Body of pancreas (tissue), 4 donors: ENCODE results near the gene CEP89. TPM values are rescaled to one million over a fixed set of nuclear protein-coding genes. Genes with fewer than 3 reads are reported as not detected.
A peak's percentile ranks its signal among the peaks of the same experiment; 100 is the strongest.

Experiments
- ATAC-seq: fragments of 150-250 bp; one replicate; pipeline ENCODE4 v1.9.1; 2016
- DNase-seq, 4 donors: peaks; one replicate each; pipeline ENCODE4 v3.0.0-alpha.2; 2019
- H3K27ac ChIP-seq, 4 donors: fragments of 200-600 bp; sonication (generic); 1 replicate in 3 of 4; 2 replicates in 1 of 4; pipeline versions ENCODE4 v1.5.1 to v1.6.1; 2016 to 2019; ENCODE audit warnings: mild to moderate bottlenecking in 1 of 4, mixed read lengths in 1 of 4, moderate library complexity in 1 of 4
- H3K27me3 ChIP-seq, 2 donors: fragments of 200-600 bp; sonication (generic); one replicate each; pipeline ENCODE4 v1.6.0; 2016; ENCODE audit warnings: mild to moderate bottlenecking in 1 of 2
- H3K36me3 ChIP-seq, 2 donors: fragments of 200-600 bp; sonication (generic); replicated peaks in 1 of 2; 2 replicates each; pipeline ENCODE4 v1.5.1; 2016; ENCODE audit warnings: low read depth in 2 of 2; ENCODE audit not compliant: insufficient read depth in 1 of 2
- H3K4me1 ChIP-seq: fragments of 200-600 bp; sonication (generic); one replicate; pipeline ENCODE4 v1.6.0; 2016
- H3K4me3 ChIP-seq, 2 donors: fragments of 200-600 bp; sonication (generic); 1 replicate in 1 of 2; 2 replicates in 1 of 2; pipeline ENCODE4 v1.5.1; 2016 to 2019
- H3K9me3 ChIP-seq, 3 donors: fragments of 200-600 bp; sonication (generic); 1 replicate in 2 of 3; 2 replicates in 1 of 3; pipeline ENCODE4 v1.5.1; 2016
- POLR2A ChIP-seq, 3 donors: fragments of 450-650 bp; IDR thresholded peaks; one replicate each; pipeline ENCODE4 v1.6.1; 2016; ENCODE audit warnings: antibody characterized with exemption in 3 of 3, mild to moderate bottlenecking in 2 of 3
- WGBS, 2 donors: methylation state at CpG; one replicate each; pipeline ENCODE4 v1.1.5; 2017; 5-methylcytosine and 5-hydroxymethylcytosine counted together
- intact Hi-C: fragments of 100-400 bp; cut with DNase I; formaldehyde crosslinking; loops from one replicate; pipeline ENCODE4 v1.15.1; 2023
- total RNA-seq, 2 donors: library from RNA; depleted of rRNA; stranded (reverse); fragments of >200 nt; gene quantifications; one replicate each; pipeline ENCODE4 v1.1.0, GENCODE V29; 2016
- TF ChIP-seq, protein P1 (sequence below), 7 experiments: fragments of 450-650 bp in 4 of 7; fragments of 200-600 bp in 3 of 7; sonication (generic) in 3 of 7; IDR thresholded peaks; one replicate each; pipeline ENCODE4 v1.5.1; 2016 to 2019; ENCODE audit warnings: antibody characterized with exemption in 7 of 7

The CEP89 gene
- total RNA-seq, 2 donors from 2014 or later, result 7.8 to 8.6 TPM

DNA sequence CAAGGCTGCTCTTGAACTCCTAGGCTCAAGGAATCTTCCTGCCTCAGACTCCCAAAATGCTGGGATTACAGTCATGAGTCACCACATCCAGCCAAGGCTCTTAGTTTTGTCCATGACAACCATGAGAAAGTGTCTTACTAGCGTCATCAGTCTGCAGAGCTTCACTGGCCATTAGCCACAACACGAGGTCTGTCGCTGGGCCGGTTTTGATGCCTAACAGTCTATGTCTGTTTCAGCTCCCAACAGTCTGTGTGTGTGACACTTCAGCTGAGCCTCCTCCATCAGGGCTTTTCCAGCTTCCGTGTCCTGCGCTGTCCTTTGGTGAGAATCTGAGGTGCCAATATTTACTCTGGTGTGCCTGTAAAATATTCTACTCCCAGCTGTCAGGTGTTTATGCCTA lies 47.6 kb downstream of the CEP89 start:
- no peaks in the 10 kb centered on the region for H3K27me3 ChIP-seq
- WGBS, 2 donors, result 94 to 97% methylated on average over 5 to 6 of the region's 6 CpGs
- H3K4me3 ChIP-seq, result no peak overlapping the region
- DNase-seq (peak in 1 of 4 donors; percentile 8), ATAC-seq (no peak)
- intact Hi-C loops, result no loop called here
- peaks cover 1 to 5% of the 10 kb centered on the region in 2 donors for H3K36me3 ChIP-seq
- H3K4me1 ChIP-seq, result no peaks in the 10 kb centered on the region
- H3K27ac ChIP-seq, result no peak overlapping the region
- H3K9me3 ChIP-seq, result peaks cover 0 to 5% (median 0%) of the 10 kb centered on the region in 3 donors
- TF ChIP-seq, protein P1, sequence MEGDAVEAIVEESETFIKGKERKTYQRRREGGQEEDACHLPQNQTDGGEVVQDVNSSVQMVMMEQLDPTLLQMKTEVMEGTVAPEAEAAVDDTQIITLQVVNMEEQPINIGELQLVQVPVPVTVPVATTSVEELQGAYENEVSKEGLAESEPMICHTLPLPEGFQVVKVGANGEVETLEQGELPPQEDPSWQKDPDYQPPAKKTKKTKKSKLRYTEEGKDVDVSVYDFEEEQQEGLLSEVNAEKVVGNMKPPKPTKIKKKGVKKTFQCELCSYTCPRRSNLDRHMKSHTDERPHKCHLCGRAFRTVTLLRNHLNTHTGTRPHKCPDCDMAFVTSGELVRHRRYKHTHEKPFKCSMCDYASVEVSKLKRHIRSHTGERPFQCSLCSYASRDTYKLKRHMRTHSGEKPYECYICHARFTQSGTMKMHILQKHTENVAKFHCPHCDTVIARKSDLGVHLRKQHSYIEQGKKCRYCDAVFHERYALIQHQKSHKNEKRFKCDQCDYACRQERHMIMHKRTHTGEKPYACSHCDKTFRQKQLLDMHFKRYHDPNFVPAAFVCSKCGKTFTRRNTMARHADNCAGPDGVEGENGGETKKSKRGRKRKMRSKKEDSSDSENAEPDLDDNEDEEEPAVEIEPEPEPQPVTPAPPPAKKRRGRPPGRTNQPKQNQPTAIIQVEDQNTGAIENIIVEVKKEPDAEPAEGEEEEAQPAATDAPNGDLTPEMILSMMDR (IDR thresholded peaks at IDR 0.05), result no peak
- no peak for TF ChIP-seq POLR2A (IDR thresholded peaks at IDR 0.05)

GRCh38 chr19:32921624-32922023 lies 50.1 kb downstream of the CEP89 start:
- TF ChIP-seq POLR2A (IDR thresholded peaks at IDR 0.05), result no peak
- TF ChIP-seq, protein P1 (IDR thresholded peaks at IDR 0.05), result no peak
- Histone ChIP-seq H3K27ac (no peak overlapping the region), H3K36me3 (no peaks in the 10 kb centered on the region), H3K9me3 (no peaks in the 10 kb centered on the region), H3K27me3 (no peaks in the 10 kb centered on the region), H3K4me1 (no peaks in the 10 kb centered on the region), H3K4me3 (no peak overlapping the region)
- WGBS, 2 donors, result 95 to 96% methylated on average over 3 of the region's 3 CpGs
- intact Hi-C loops, result no loop called here
- DNase-seq (no peak), ATAC-seq (no peak)

GRCh38 chr19:32919365-32919764 lies 52.4 kb downstream of the CEP89 start:
- TF ChIP-seq POLR2A (IDR thresholded peaks at IDR 0.05), result no peak
- TF ChIP-seq, protein P1 (IDR thresholded peaks at IDR 0.05), result no peak
- no peak overlapping the region for H3K4me3 ChIP-seq
- WGBS, 2 donors, result 86 to 91% methylated on average over 4 of the region's 4 CpGs
- ATAC-seq, result no peak
- H3K27ac ChIP-seq, result no peak overlapping the region
- H3K9me3 ChIP-seq, result no peaks in the 10 kb centered on the region
- intact Hi-C loops, result no loop called here
- H3K27me3 ChIP-seq, result no peaks in the 10 kb centered on the region
- no peaks in the 10 kb centered on the region for H3K36me3 ChIP-seq
- no peaks in the 10 kb centered on the region for H3K4me1 ChIP-seq
- DNase-seq, result no peak

DNA sequence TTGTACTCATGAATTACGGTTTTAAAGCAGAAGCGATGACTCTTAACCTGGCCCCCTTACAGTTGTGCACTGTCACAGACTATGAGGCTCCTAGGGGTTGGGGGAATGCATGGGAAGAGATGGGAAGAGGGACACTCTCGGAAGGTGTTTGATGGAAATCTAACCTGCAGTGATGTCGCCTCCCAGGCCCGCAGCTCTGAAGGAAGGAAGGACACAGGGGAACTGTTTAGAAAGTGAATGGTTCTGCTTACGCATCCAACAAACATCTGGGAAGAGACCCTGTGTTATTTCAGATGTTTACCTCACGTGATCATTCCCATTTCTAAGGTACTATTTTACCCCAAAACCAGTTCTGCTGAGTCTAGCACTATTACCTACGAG lies 54.2 kb downstream of the CEP89 start:
- intact Hi-C loops, result no loop called here
- DNase-seq, result no peak
- no peak overlapping the region for H3K27ac ChIP-seq
- H3K36me3 ChIP-seq, result no peaks in the 10 kb centered on the region
- H3K4me1 ChIP-seq, result no peaks in the 10 kb centered on the region
- H3K9me3 ChIP-seq, result no peaks in the 10 kb centered on the region
- WGBS, 2 donors, result 93% methylated on average over 8 of the region's 8 CpGs
- H3K4me3 ChIP-seq, result no peak overlapping the region
- ATAC-seq, result no peak
- H3K27me3 ChIP-seq, result no peaks in the 10 kb centered on the region
- TF ChIP-seq, protein P1 (IDR thresholded peaks at IDR 0.05), result no peak
- TF ChIP-seq POLR2A (IDR thresholded peaks at IDR 0.05), result no peak

DNA sequence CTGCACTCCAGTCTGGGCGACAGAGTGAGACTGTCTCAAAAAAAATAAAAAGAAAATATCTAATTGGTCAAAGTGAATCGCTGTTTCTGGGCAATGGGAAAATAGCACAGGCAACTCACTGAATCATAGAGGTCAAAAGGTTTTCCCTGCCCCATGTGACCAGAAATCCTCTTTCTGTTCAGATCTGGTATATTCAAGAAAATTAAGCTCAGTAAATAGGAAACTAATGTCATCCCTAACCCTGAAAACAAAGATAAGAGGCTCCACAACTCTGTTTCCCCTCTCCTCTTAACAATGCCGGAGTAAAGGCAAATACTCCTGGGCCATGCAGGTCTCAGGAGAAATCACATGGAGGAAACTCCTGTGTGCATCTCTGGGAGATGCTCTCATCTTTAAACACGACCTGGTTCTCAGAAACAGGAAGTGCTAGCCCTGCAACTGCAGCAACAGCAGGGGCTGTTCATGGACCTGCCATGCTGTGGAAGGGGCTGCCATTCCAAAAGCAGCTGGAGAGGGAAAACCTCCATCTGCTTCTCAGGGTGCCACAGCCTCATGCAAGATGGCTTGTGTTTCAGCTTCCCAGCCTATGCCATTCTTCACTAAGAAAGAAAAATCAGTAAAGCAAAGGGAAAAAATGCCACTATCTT lies 54.7 kb downstream of the CEP89 start:
- DNase-seq (no peak), ATAC-seq (no peak)
- H3K4me1 ChIP-seq, result no peaks in the 10 kb centered on the region
- no peaks in the 10 kb centered on the region for H3K36me3 ChIP-seq
- intact Hi-C loops, result no loop called here
- no peak overlapping the region for H3K4me3 ChIP-seq
- H3K9me3 ChIP-seq, result no peaks in the 10 kb centered on the region
- TF ChIP-seq, protein P1 (IDR thresholded peaks at IDR 0.05), result no peak
- no peak for TF ChIP-seq POLR2A (IDR thresholded peaks at IDR 0.05)
- no peaks in the 10 kb centered on the region for H3K27me3 ChIP-seq
- H3K27ac ChIP-seq, result no peak overlapping the region
- WGBS, 2 donors, result 57 to 72% methylated on average over 3 to 4 of the region's 4 CpGs
